MV-4-11 (cell line): ENCODE measurements around the gene DIS3L2.

Source experiments
- DNase-seq: peaks from one replicate; lab custom pipeline; 2025; lab: John Stamatoyannopoulos, UW

The DIS3L2 gene

GRCh38 chr2:232183279-232183678 is 221.8 kb downstream of the DIS3L2 start:
- DNase-seq: no peak

GRCh38 chr2:232184346-232184745 is 222.8 kb downstream of the DIS3L2 start:
- DNase-seq: no peak

GRCh38 chr2:232190796-232191195 is 229.3 kb downstream of the DIS3L2 start:
- DNase-seq: no peak

GRCh38 chr2:232195487-232195886 is 234.0 kb downstream of the DIS3L2 start:
- no peak for DNase-seq

- DNase-seq: no peak
These were observed 235.3 kb downstream of the DIS3L2 start for GRCh38 chr2:232196802-232197201.

- DNase-seq: no peak
These were observed 238.7 kb downstream of the DIS3L2 start for GRCh38 chr2:232200195-232200594.

- no peak for DNase-seq
These were observed 241.8 kb downstream of the DIS3L2 start for GRCh38 chr2:232203166-232203891.

GRCh38 chr2:232203936-232204335 is 242.4 kb downstream of the DIS3L2 start:
- DNase-seq: no peak

- no peak for DNase-seq
These were observed 243.0 kb downstream of the DIS3L2 start for GRCh38 chr2:232204457-232204931.

- DNase-seq: no peak
These were observed 245.7 kb downstream of the DIS3L2 start for GRCh38 chr2:232207174-232207573.

GRCh38 chr2:232210306-232210705 is 248.8 kb downstream of the DIS3L2 start:
- DNase-seq: no peak

- peak; percentile 52 for DNase-seq
These were observed 250.5 kb downstream of the DIS3L2 start for GRCh38 chr2:232211743-232212686.

- DNase-seq: no peak
These were observed 251.7 kb downstream of the DIS3L2 start for GRCh38 chr2:232213176-232213575.

- DNase-seq: no peak
These were observed 252.5 kb downstream of the DIS3L2 start for GRCh38 chr2:232214053-232214452.

GRCh38 chr2:232216028-232216427 is 254.5 kb downstream of the DIS3L2 start:
- no peak for DNase-seq

- no peak for DNase-seq
These were observed 257.4 kb downstream of the DIS3L2 start for GRCh38 chr2:232218778-232219495.

GRCh38 chr2:232219496-232219870 is 258.0 kb downstream of the DIS3L2 start:
- peak; percentile 24 for DNase-seq

- DNase-seq: no peak
These were observed 258.4 kb downstream of the DIS3L2 start for GRCh38 chr2:232219932-232220331.

- DNase-seq: no peak
These were observed 263.9 kb downstream of the DIS3L2 start for GRCh38 chr2:232225429-232225828.

GRCh38 chr2:232225895-232226294 is 264.4 kb downstream of the DIS3L2 start:
- DNase-seq: peak; percentile 54

- no peak for DNase-seq
These were observed 266.8 kb downstream of the DIS3L2 start for GRCh38 chr2:232228332-232228731.
